ENCODE measurements around the gene NOS3. TPM values are rescaled to one million over a fixed set of nuclear protein-coding genes. Genes with fewer than 3 reads are reported as not detected.

NOS3 gene
- total RNA-seq, 1 donor from 2014 or later, result 7.0 TPM

DNA sequence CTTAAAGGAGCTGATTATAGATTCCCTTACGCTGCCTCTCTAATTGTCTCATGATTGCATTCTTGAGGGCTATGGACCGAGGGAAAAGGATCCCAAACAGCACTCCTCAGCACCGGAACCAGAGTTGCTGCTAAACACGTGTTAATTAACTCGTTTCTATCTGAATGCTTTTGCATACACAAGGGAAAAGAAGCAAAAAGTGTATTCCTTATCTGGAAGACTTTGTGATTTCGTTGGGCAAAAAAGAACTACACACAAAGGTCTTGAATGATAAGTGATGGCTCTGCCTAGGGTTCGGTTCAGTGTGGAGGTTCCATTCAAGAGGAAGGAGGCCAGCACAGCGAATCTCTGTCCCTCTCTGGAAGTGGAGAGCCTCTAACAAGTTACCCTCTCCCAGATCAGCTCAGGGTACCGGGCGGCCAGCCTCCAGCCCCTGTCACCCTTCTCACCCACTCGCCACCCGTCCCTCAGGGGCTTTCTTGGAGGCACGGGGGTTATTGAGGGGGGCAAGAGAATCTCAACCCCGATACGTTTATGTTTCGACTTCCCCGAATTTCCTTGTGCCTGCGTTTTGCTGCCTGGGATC lies 68.1 kb downstream of the NOS3 start:
- DNase-seq, result no peak

DNA sequence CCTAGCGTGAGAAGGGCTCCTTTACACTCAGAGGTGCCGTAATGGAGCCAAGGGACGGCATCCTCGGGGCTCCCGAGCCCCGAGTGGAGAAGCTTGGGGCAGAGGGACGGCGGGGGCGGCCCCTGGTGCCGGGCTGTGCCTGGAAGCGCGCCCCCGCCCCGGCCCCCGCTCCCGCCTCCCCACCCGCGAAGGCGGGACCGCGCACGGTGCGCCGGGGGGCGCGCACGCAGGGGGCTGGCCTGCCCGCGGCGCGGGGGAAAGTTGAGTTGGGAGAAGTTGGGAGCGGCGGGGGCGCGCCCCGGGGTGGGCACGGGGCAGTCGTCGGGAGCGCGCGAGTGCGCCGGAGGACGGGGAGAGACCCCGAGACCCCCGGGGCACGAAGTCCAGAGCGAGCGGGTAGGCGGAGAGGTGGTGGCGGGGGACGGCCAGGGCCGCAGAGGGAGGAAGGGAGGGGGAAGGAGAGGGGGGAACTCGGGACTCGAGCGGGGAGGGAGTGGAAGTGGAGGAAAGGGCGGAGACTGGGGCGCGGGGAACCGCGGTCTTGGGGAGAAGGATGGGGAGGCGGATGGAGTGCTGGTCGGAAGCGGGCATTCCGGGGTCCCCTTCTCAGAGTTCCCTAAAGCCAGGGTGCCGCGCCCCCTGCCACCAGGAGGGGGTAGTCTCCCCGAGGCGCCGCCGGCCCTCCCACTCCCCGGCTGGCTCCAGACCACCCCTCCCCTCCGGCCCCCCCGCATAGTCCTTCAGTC lies 68.7 kb downstream of the NOS3 start, which contains the start of gene SLC4A2:
SLC4A2 (plus strand) TSS at position 223 of the 746 bp plus-strand sequence. CDS start 2,399 bp downstream, outside the sequence.
- peak; percentile 91 for DNase-seq

DNA sequence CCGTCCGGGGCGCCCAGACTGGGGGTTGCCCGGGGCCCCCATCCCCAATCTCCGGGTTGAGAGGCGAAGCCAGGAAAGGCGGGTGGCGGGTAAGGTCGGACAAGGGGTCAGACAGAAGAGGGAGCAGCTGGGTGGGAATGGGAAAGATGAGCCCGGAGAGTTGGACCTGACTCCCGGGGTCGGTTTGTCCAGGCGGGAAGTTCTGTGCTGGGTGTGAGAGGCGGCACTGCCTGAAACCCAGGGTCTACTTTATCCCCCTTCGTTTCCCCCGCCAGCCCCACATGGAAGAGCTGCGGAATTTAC lies 69.2 kb downstream of the NOS3 start:
- DNase-seq, result no peak

DNA sequence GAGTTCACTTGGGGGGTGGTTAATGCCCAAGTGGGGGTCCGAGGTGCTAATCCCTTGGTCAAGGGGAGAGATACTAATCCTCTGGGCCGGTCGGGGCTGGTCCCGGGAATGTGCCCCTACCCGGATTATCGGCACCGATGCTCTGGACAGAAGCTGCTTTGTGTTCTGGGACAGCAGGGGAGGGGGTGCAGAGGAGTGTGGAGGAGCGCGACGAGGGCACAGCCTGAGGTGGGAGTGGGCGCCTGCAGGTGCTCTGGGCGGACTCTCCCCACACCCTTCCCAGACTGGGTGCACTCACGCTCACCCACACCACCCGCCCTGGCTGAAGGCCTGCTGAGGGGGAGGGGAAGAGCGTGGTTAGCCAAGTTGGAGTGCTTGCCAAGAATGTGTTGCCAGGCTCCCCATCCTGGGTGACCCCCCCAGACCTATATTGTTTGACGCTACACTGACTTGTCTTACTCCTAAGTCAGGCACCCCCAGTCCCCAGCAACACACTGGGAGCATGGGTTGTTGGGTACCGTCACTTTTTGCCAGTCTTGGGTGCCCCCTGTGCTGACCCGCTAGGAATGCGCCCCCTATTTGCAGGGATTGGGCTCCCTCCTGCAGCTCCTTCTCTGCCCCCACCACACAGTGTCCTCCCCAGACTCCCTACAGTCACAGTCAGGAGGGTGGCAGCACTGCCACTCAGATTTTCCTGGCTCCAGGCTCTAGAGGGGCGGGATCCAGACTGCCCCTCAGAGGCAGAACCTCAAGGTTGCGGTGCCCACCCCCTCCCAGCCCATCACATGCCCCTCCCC lies 69.8 kb downstream of the NOS3 start:
- DNase-seq, result peak; percentile 26

DNA sequence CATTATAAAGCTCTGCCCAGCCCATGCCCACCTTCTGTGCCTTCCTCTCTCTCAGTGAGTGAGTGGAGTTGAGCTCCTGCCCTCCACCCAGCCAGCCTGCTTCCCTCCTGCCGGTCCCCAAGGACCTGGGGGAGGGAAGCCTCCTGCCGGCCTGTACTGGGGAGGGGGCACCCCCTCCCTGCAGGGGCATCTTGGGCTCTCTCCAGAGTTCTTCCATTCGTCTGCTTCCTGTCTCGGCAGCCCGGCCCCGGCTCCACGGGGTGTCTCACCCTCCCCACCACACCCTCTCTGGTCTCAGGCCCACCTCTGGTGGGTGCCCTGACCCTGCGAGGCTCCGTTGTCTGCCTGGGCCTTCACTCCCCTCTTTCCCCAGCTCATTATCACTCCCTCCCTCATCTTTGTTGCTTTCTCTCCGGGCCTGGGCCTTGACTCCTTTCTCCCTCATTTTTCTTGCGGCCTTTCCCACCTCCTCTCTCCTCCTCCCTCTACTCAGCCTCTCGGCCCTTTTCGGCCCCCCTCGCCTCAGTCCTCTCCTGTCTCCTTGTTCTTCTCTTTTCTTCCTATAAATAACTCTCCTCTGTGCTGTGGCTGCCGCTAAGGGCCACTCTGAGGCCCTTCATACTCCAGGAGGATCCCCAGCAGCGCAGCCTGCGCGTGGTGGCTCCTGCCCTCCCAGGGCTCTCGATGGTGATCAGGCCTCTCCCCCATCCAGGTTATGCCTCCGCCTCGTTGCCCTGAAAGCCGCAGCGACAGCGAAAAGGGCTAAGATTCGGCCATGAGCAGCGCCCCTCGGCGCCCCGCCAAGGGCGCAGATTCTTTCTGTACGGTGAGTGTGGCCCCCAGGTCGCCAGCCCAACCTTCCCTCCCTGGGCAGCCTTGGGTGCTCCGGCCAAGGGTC lies 70.6 kb downstream of the NOS3 start:
- DNase-seq, result no peak

DNA sequence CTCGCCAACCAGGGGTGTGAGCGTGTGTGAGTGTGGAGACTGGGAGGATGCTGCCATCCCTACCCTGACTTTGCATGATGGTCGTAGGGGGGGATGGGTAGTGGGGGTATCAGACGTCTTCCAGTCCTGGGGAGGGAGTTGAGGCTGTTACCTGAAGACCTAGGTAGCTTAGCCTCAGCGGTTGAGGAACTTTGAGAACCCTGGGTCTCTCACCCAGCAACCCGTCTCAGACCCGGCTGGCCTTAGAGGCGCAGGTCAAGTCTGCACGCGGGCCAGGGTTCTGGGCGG lies 71.2 kb downstream of the NOS3 start:
- DNase-seq, result no peak

DNA sequence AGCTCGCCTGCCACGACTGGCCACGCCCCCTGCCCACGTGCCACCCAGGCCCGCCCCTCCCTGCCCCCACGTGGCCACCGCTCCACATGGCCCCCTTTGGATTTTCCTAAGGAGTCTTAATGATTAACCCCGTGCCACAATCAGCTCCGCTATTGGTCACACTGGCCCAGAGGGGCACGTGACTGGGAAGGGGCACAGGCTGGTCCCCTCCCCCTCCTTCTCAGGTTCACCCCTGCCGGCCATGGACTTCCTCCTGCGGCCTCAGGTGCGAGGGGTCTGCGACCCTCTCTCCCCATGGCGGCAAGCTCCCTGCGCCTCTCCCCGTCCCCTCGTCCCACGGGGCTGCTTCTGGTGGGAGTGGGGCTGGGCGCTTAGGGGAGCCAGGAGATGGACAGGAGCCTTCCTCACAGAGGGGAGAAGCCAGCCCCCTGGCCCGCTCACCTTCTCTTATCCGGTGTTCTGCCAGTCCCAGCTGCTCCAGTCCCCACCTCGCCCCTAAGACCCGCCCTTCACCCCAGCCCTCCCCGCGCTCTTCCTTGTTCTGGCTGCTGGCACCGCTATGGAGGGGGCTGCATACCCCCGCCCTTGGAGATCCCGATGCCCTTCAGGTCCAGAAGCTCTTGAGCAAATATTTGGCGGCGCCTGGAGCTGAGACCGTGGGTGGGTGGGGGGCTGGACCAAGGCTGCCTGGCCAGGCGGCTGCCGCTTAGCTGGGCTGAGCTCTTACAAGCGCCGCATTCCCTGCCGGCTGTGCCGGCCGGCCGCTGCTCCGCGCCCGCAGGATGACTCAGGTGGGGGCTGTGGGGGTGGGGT lies 71.8 kb downstream of the NOS3 start:
- DNase-seq, result peak; percentile 51

DNA sequence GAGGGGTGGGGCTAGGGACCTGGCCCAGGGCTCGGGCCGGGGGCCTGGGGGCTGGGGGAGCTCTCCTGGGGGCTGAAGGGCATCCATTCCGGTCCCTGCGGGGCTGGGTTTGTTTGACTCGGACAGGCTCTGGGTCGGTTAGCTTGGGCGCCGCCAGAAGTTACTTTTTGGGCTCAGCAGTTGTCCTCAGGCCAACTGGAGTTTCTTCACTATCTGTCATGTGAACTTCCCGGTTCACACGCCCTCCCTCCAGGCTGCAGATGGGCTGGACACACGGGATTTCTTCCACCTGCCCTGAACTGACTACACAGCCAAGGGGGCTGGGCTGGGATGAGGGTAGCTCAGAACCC lies 72.4 kb downstream of the NOS3 start:
- peak; percentile 59 for DNase-seq

Other genes starting within 250 kb of the NOS3 start
- gene TMEM176B, start 190.7 kb upstream of the NOS3 start, total RNA-seq, result 27.5 TPM
- gene TMEM176A, start 190.2 kb upstream of the NOS3 start, total RNA-seq, result 13.6 TPM
- gene AOC1, start 138.5 kb upstream of the NOS3 start, total RNA-seq, result not detected
- gene KCNH2, start 12.7 kb upstream of the NOS3 start, total RNA-seq, result 16.5 TPM
- gene ATG9B, start 33.5 kb downstream of the NOS3 start, total RNA-seq, result 25.8 TPM
- 28.6 TPM for gene ABCB8, start 37.4 kb downstream of the NOS3 start, total RNA-seq
- gene ASIC3, start 57.5 kb downstream of the NOS3 start, total RNA-seq, result 0.51 TPM
- 6.8 TPM for gene CDK5, start 66.9 kb downstream of the NOS3 start, total RNA-seq
- 52.6 TPM for gene SLC4A2, start 68.6 kb downstream of the NOS3 start, total RNA-seq
- gene FASTK, start 89.8 kb downstream of the NOS3 start, total RNA-seq, result 95.2 TPM
- 18.0 TPM for gene TMUB1, start 92.5 kb downstream of the NOS3 start, total RNA-seq
- gene AGAP3, start 95.5 kb downstream of the NOS3 start, total RNA-seq, result 31.4 TPM
- not detected for gene GBX1, start 176.7 kb downstream of the NOS3 start, total RNA-seq
- gene ASB10, start 196.2 kb downstream of the NOS3 start, total RNA-seq, result 4.9 TPM
- not detected for gene H2BK1, start 219.5 kb downstream of the NOS3 start, total RNA-seq
- gene ABCF2, start 236.2 kb downstream of the NOS3 start, total RNA-seq, result 36.9 TPM
- gene CHPF2, start 241.5 kb downstream of the NOS3 start, total RNA-seq, result 29.2 TPM